H1 (cell line): ENCODE results near the gene FAM120B. TPM values are rescaled to one million over a fixed set of nuclear protein-coding genes. Genes with fewer than 3 reads are reported as not detected.

Experiments
- BACH1 ChIP-seq: IDR thresholded peaks from 2 replicates; pipeline ENCODE4 v1.6.1; 2012; ENCODE audit warnings: low read length, improper control_type of control experiment
- BCL11A ChIP-seq, 2 experiments: IDR thresholded peaks; one replicate each; pipeline ENCODE4 v1.6.1; 2011; ENCODE audit warnings: low read depth in 2 of 2, low read length in 2 of 2, mild to moderate bottlenecking in 2 of 2
- CTBP2 ChIP-seq: IDR thresholded peaks from 2 replicates; pipeline ENCODE4 v1.7.0; 2011; ENCODE audit warnings: borderline replicate concordance, mild to moderate bottlenecking, moderate library complexity, mixed read lengths, low read length; ENCODE audit not compliant: insufficient read depth, insufficient read length
- RAD21 ChIP-seq, 2 experiments: IDR thresholded peaks in 1 of 2; conservative IDR thresholded peaks in 1 of 2; 2 replicates each; pipeline ENCODE4 v1.6.1; 2011; ENCODE audit warnings: low read depth in 2 of 2, low read length in 2 of 2, improper control_type of control experiment in 1 of 2, inconsistent platforms in 1 of 2, mild to moderate bottlenecking in 1 of 2, moderate library complexity in 1 of 2
- SP2 ChIP-seq: IDR thresholded peaks from 2 replicates; pipeline ENCODE4 v1.6.1; 2012; ENCODE audit warnings: mild to moderate bottlenecking, low read length, inconsistent platforms
- SRF ChIP-seq: IDR thresholded peaks from 2 replicates; pipeline ENCODE4 v1.6.1; 2011; ENCODE audit warnings: mild to moderate bottlenecking, low read depth, low read length, moderate library complexity
- polyA plus RNA-seq, 7 experiments: library from polyadenylated mRNA; depleted of rRNA in 3 of 7; stranded (reverse) in 5 of 7; unstranded in 2 of 7; fragments of >200 nt in 5 of 7; fragments of 200-250 nt in 2 of 7; gene quantifications; 1 replicate in 5 of 7; 2 replicates in 1 of 7; 4 replicates in 1 of 7; pipeline versions ENCODE4 v1.2.1 to v1.2.3, GENCODE V29; 2011 to 2013; ENCODE audit warnings: missing spikeins in 2 of 7, mixed read lengths in 2 of 7
- total RNA-seq: library from RNA; stranded (reverse); fragmentation: NEBNext Ultra II Directional; extraction: Animal tissue kit (Norgen Biotek cat#: 25700); gene quantifications from 2 replicates; pipeline ENCODE4 v1.2.1, GENCODE V29; 2021
- TF ChIP-seq, protein P1 (sequence below): IDR thresholded peaks from 2 replicates; pipeline ENCODE4 v1.6.1; 2012; ENCODE audit warnings: inconsistent platforms

The FAM120B gene
- total and polyA plus RNA-seq, 2 of the 8 experiments (the other 6 are each of a cell fraction or from before 2014, with no cell fraction given): 5.1 to 12.5 TPM

DNA sequence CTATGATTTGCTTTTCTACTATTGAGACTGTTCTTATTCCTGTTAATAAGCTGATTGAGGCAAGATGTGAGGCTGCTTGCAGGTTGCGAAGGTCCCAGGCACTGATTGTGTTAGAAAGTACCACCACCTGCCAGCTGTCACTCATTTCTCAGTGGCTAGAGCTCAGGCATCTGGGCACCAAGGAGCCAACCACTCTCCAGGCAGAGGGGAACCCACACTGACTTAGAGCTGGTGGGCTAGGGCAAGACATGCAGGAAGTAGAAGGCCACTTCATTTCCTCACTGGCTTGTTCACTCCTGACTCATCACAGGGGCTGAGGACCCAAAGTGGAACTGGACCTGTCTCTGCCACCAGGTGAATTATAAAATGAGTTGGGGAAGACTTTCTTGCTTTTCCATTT is 7.9 kb upstream of the FAM120B start (continued):
- TF ChIP-seq, protein P1, sequence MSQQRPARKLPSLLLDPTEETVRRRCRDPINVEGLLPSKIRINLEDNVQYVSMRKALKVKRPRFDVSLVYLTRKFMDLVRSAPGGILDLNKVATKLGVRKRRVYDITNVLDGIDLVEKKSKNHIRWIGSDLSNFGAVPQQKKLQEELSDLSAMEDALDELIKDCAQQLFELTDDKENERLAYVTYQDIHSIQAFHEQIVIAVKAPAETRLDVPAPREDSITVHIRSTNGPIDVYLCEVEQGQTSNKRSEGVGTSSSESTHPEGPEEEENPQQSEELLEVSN: no peak
- TF ChIP-seq CTBP2 (no peak), SP2 (no peak), SRF (no peak), BCL11A (IDR thresholded peaks at IDR 0.05; ENCODE audit: low read depth in 2 of 2, low read length in 2 of 2) (no peak), RAD21 (IDR thresholded peaks at IDR 0.05 in 1 of 2, conservative IDR thresholded peaks at IDR 0.05 in 1 of 2; ENCODE audit: low read depth in 2 of 2, low read length in 2 of 2) (no peak), BACH1 (no peak)
